Type B pancreatic cell (in vitro differentiated cells): ENCODE results near the gene POLR1E. TPM values are rescaled to one million over a fixed set of nuclear protein-coding genes. Genes with fewer than 3 reads are reported as not detected.

Source experiments
- DNase-seq: peaks from one replicate; pipeline ENCODE4 v3.0.0; 2021; ENCODE audit warnings: mixed read lengths; ENCODE audit not compliant: unreplicated experiment; ENCODE audit errors: extremely low spot score
- H3K27ac Mint-ChIP-seq: 2 replicates; pipeline ENCODE4 v1.8.0; 2021; ENCODE audit warnings: mild to moderate bottlenecking, mixed read lengths
- H3K27me3 Mint-ChIP-seq: 2 replicates; pipeline ENCODE4 v1.8.0; 2021; ENCODE audit warnings: mixed read lengths
- H3K36me3 Mint-ChIP-seq: 2 replicates; pipeline ENCODE4 v1.8.0; 2021; ENCODE audit warnings: mixed read lengths
- H3K4me1 Mint-ChIP-seq: one replicate; pipeline ENCODE4 v1.8.0; 2021; ENCODE audit warnings: mixed read lengths; ENCODE audit not compliant: unreplicated experiment
- H3K4me3 Mint-ChIP-seq: 2 replicates; pipeline ENCODE4 v1.8.0; 2021; ENCODE audit warnings: mild to moderate bottlenecking, mixed read lengths
- H3K9me3 Mint-ChIP-seq: 2 replicates; pipeline ENCODE4 v1.8.0; 2021; ENCODE audit warnings: mixed read lengths
- total RNA-seq: library from RNA; stranded (reverse); gene quantifications from 2 replicates; pipeline ENCODE4 v1.2.1, GENCODE V29; 2021; ENCODE audit warnings: low replicate concordance
- TF ChIP-seq, protein P1 (sequence below): fragments of 200-600 bp; sonication (generic); conservative IDR thresholded peaks from 2 replicates; pipeline ENCODE4 v1.5.0; 2021; ENCODE audit warnings: antibody characterized with exemption, mild to moderate bottlenecking

POLR1E gene
- total RNA-seq, 1 donor from 2014 or later, result 26.9 TPM

DNA sequence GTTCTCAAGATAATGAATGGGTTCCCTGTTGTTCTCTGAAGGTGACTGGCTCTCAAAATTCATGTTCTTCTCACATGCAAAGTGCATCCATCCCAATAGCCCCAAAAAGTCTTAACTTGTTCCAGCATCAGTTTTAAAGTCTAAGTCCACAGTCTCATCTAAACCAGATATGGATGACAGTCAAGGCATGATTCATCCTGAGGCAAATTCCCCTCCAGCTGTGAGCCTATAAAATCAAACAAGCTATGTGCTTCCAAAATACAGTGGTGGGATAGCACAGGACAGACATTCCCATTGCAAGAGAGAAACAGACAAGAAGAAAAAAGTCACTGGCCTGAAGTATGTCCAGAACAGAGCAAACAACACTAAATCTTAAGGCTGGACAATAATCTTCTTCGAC, 65.0 kb downstream of the POLR1E start:
- Mint-ChIP-seq H3K27ac (no peak overlapping the region), H3K4me1 (no peaks in the 10 kb centered on the region), H3K9me3 (no peaks in the 10 kb centered on the region), H3K27me3 (no peaks in the 10 kb centered on the region), H3K4me3 (no peak overlapping the region), H3K36me3 (peaks cover 4% of the 10 kb centered on the region)
- TF ChIP-seq, protein P1, sequence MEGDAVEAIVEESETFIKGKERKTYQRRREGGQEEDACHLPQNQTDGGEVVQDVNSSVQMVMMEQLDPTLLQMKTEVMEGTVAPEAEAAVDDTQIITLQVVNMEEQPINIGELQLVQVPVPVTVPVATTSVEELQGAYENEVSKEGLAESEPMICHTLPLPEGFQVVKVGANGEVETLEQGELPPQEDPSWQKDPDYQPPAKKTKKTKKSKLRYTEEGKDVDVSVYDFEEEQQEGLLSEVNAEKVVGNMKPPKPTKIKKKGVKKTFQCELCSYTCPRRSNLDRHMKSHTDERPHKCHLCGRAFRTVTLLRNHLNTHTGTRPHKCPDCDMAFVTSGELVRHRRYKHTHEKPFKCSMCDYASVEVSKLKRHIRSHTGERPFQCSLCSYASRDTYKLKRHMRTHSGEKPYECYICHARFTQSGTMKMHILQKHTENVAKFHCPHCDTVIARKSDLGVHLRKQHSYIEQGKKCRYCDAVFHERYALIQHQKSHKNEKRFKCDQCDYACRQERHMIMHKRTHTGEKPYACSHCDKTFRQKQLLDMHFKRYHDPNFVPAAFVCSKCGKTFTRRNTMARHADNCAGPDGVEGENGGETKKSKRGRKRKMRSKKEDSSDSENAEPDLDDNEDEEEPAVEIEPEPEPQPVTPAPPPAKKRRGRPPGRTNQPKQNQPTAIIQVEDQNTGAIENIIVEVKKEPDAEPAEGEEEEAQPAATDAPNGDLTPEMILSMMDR, result no peak
- no peak for DNase-seq

DNA sequence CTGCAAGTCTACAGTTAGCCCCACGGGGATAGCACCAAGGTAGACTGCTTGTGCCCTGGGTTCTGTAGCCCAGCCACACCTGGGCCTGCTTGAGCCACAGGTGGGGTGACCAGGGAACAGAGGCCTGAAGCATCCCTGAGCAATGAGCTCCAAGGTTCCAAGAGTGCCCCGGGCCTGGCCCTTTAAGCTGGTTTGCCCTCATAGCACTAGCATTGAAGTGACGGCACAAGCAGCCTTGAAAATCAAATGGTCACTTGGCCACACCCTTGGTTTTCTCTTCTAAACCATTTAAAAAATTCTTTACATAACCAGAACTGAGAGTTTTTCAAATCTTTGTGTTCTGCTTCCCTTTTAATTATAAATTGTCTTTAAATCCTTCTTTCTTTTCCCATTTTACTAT, 65.7 kb downstream of the POLR1E start:
- Mint-ChIP-seq H3K36me3 (peaks cover 4% of the 10 kb centered on the region), H3K9me3 (no peaks in the 10 kb centered on the region), H3K4me1 (no peaks in the 10 kb centered on the region), H3K27me3 (no peaks in the 10 kb centered on the region), H3K27ac (no peak overlapping the region), H3K4me3 (no peak overlapping the region)
- DNase-seq, result no peak
- TF ChIP-seq, protein P1, result no peak

DNA sequence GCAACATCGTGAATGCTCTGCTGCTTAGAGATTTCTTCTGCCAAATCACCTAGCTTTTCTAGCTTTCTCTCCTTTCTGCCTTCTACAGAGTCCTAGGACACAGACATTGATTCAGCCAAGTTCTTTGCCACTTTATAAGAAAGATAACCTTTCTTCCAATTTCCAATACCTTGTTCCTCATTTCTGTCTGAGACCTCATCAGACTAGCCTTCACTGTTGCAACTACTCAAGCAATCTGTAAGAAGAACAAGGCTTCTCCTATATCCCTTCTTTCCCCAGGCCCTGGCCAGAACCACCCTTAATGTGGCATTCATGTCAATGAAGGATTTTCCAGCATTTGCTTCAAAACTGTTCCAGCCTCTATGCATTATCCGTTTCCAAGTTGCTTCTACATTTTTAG, 66.1 kb downstream of the POLR1E start:
- TF ChIP-seq, protein P1, result no peak
- Mint-ChIP-seq H3K27me3 (no peaks in the 10 kb centered on the region), H3K36me3 (peaks cover 4% of the 10 kb centered on the region), H3K27ac (no peak overlapping the region), H3K9me3 (no peaks in the 10 kb centered on the region), H3K4me3 (no peak overlapping the region), H3K4me1 (no peaks in the 10 kb centered on the region)
- no peak for DNase-seq

Other genes with a start within 250 kb of the POLR1E start
- 81.6 and 109 TPM in 2 replicates for gene GRHPR, start 63.3 kb upstream of the POLR1E start, total RNA-seq
- gene ZBTB5, start 20.5 kb upstream of the POLR1E start, total RNA-seq, result 22.6 and 25.9 TPM in 2 replicates
- gene FBXO10, start 90.4 kb downstream of the POLR1E start, total RNA-seq, result 10.5 and 18.5 TPM in 2 replicates
- 132 and 144 TPM in 2 replicates for gene TOMM5, start 106.6 kb downstream of the POLR1E start, total RNA-seq
- 0.36 and 0.82 TPM in 2 replicates for gene FRMPD1, start 165.0 kb downstream of the POLR1E start, total RNA-seq